ENCODE results near the gene ZNF230.
A peak's percentile ranks its signal among the peaks of the same experiment; 100 is the strongest.

ZNF230 gene

GRCh38 chr19:44042147-44042546 lies 39.4 kb downstream of the ZNF230 start:
- TF ChIP-seq, protein P1, sequence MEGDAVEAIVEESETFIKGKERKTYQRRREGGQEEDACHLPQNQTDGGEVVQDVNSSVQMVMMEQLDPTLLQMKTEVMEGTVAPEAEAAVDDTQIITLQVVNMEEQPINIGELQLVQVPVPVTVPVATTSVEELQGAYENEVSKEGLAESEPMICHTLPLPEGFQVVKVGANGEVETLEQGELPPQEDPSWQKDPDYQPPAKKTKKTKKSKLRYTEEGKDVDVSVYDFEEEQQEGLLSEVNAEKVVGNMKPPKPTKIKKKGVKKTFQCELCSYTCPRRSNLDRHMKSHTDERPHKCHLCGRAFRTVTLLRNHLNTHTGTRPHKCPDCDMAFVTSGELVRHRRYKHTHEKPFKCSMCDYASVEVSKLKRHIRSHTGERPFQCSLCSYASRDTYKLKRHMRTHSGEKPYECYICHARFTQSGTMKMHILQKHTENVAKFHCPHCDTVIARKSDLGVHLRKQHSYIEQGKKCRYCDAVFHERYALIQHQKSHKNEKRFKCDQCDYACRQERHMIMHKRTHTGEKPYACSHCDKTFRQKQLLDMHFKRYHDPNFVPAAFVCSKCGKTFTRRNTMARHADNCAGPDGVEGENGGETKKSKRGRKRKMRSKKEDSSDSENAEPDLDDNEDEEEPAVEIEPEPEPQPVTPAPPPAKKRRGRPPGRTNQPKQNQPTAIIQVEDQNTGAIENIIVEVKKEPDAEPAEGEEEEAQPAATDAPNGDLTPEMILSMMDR (conservative IDR thresholded peaks at IDR 0.05; ENCODE audit: low read length), result no peak
- no peak for DNase-seq (ENCODE audit: low read depth)

GRCh38 chr19:44050740-44051649 lies 48.2 kb downstream of the ZNF230 start:
- H3K4me3 ChIP-seq (ENCODE audit: low read length), result peak overlapping the region; percentile 78
- TF ChIP-seq, protein P1 (conservative IDR thresholded peaks at IDR 0.05; ENCODE audit: low read length), result no peak
- peak; percentile 0 for DNase-seq (ENCODE audit: low read depth)

More at GRCh38 chr19:44042147-44042546, 39.4 kb downstream of the ZNF230 start:
- no peak overlapping the region for H3K4me3 ChIP-seq (ENCODE audit: low read length)

GRCh38 chr19:44051650-44052402 lies 49.1 kb downstream of the ZNF230 start, which contains the start of gene ZNF223:
Gene ZNF223 (plus strand): TSS chr19:44052036. CDS start chr19:44055177, 3,141 bp downstream.
- TF ChIP-seq, protein P1 (conservative IDR thresholded peaks at IDR 0.05; ENCODE audit: low read length), result no peak
- peak within 1 kb of the TSS; percentile 78 for H3K4me3 ChIP-seq (ENCODE audit: low read length)
- peak; percentile 91 for DNase-seq (ENCODE audit: low read depth)

- TF ChIP-seq, protein P1 (conservative IDR thresholded peaks at IDR 0.05; ENCODE audit: low read length), result no peak
- no peak for DNase-seq (ENCODE audit: low read depth)
- H3K4me3 ChIP-seq (ENCODE audit: low read length), result no peak overlapping the region
Measured at GRCh38 chr19:44055870-44056269, 53.1 kb downstream of the ZNF230 start.

- H3K4me3 ChIP-seq (ENCODE audit: low read length), result no peak overlapping the region
- TF ChIP-seq, protein P1 (conservative IDR thresholded peaks at IDR 0.05; ENCODE audit: low read length), result no peak
- DNase-seq (ENCODE audit: low read depth), result no peak
Measured at GRCh38 chr19:44059229-44059628, 56.5 kb downstream of the ZNF230 start.

- no peak for DNase-seq (ENCODE audit: low read depth)
- TF ChIP-seq, protein P1 (conservative IDR thresholded peaks at IDR 0.05; ENCODE audit: low read length), result no peak
- no peak overlapping the region for H3K4me3 ChIP-seq (ENCODE audit: low read length)
Measured at GRCh38 chr19:44061038-44061437, 58.3 kb downstream of the ZNF230 start.
